Measurements from ENCODE around the gene FAAP20.

The FAAP20 gene, protein sequence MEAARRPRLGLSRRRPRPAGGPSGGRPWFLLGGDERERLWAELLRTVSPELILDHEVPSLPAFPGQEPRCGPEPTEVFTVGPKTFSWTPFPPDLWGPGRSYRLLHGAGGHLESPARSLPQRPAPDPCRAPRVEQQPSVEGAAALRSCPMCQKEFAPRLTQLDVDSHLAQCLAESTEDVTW
- long read RNA-seq, donor 1, transcript FAAP20-202 (4 exons, 729 nt): major isoform, 35 of 42 reads
- long read RNA-seq, donor 1, partial matches to known transcripts: 0 of 42 reads
- long read RNA-seq, donor 1, other reads (novel, unspliced or antisense): 0 of 42 reads
- long read RNA-seq, donor 2, transcript FAAP20-202 (4 exons, 729 nt): major isoform, 28 of 38 reads
- long read RNA-seq, donor 2, partial matches to known transcripts: 0 of 38 reads
- long read RNA-seq, donor 2, other reads (novel, unspliced or antisense): 0 of 38 reads
- long read RNA-seq, donor 3, transcript FAAP20-202 (4 exons, 729 nt): major isoform, 8 of 14 reads
- long read RNA-seq, donor 3, partial matches to known transcripts: 0 of 14 reads
- long read RNA-seq, donor 3, other reads (novel, unspliced or antisense): 0 of 14 reads
- long read RNA-seq, donor 4, transcript FAAP20-202 (4 exons, 729 nt): major isoform, 17 of 39 reads
- long read RNA-seq, donor 4, partial matches to known transcripts: 12 of 39 reads
- long read RNA-seq, donor 4, other reads (novel, unspliced or antisense): 0 of 39 reads
- long read RNA-seq, donor 5, transcript FAAP20-202 (4 exons, 729 nt): major isoform, 32 of 46 reads
- long read RNA-seq, donor 5, partial matches to known transcripts: 5 of 46 reads
- long read RNA-seq, donor 5, other reads (novel, unspliced or antisense): 0 of 46 reads
- long read RNA-seq, donor 6, full-length matches to known transcripts: 64 of 71 reads
- long read RNA-seq, donor 6, partial matches to known transcripts: 7 of 71 reads
- long read RNA-seq, donor 6, other reads (novel, unspliced or antisense): 0 of 71 reads
- long read RNA-seq, donor 7, full-length matches to known transcripts: 64 of 73 reads
- long read RNA-seq, donor 7, partial matches to known transcripts: 9 of 73 reads
- long read RNA-seq, donor 7, other reads (novel, unspliced or antisense): 0 of 73 reads
- long read RNA-seq, donor 8, full-length matches to known transcripts: 27 of 27 reads
- long read RNA-seq, donor 8, partial matches to known transcripts: 0 of 27 reads
- long read RNA-seq, donor 8, other reads (novel, unspliced or antisense): 0 of 27 reads

- DNase-seq: no peak
Measured at GRCh38 chr1:2194319-2194897, at the start of gene FAAP20. TSS of gene FAAP20 (minus strand) at chr1:2194772. CDS start at chr1:2194749, 23 bp downstream.

DNA sequence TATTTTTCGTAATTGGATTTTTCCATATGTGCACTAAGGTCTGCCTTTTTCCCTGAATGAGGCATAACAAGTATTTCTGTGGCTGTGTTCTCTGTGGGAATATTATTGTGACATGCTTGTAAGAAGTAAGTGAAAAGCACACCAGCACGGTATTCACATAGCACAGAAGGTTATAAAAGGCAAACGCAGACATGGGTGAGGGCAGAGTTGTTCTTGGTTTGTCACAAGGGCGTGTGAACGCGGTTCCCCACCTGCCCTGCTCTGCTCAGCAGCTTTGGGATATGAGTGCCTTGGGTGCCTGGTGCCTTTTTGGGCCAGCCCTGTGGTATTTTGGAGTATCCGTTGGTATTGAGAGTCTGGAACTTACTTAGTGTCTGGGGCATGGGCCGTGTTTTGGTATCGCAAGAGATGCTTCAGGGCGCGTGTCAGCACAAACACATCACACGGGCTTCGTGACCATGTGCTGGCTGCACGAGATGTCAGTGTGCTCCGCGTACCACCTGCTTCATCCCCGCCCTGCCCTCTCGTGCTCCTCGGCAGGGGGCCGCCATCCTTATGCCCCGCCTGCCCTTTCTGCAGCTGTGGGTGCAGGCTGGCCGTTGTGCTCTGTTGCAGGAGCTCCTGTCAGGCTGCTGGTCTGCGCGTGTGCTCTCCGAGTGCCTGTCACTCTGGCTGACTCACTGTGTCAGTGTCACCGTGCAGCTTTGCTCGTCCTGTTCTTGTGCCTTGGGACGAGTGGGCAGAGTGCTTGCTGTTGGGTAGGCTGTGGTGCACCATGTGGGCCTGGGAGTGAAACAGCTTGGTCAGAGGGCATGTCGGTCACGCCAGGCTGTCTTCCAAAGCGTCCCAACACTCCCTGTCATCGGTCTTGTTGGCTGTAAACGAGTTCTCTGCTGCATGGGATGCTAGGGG is 48.5 kb upstream of the FAAP20 start:
- DNase-seq: no peak

DNA sequence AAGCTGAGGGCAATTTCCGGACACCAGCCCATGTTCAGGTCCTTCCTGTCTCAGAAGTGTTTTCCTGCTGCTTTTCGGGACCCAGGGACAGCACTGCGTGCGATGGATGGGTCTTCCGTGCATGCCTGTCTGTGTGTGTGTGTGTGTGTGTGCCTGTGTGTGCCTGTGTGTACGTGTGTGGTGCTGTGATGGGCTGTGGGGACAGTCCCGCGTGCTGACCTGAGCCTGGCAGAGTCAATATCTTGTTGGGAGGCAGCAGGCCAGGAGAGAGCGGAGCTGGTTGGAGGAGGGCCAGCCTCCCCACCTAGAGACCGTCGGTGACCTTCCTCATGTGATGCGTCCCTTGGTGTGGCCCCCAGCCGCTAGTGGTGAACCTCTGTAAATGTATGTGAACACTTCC is 47.2 kb upstream of the FAAP20 start:
- no peak for DNase-seq

DNA sequence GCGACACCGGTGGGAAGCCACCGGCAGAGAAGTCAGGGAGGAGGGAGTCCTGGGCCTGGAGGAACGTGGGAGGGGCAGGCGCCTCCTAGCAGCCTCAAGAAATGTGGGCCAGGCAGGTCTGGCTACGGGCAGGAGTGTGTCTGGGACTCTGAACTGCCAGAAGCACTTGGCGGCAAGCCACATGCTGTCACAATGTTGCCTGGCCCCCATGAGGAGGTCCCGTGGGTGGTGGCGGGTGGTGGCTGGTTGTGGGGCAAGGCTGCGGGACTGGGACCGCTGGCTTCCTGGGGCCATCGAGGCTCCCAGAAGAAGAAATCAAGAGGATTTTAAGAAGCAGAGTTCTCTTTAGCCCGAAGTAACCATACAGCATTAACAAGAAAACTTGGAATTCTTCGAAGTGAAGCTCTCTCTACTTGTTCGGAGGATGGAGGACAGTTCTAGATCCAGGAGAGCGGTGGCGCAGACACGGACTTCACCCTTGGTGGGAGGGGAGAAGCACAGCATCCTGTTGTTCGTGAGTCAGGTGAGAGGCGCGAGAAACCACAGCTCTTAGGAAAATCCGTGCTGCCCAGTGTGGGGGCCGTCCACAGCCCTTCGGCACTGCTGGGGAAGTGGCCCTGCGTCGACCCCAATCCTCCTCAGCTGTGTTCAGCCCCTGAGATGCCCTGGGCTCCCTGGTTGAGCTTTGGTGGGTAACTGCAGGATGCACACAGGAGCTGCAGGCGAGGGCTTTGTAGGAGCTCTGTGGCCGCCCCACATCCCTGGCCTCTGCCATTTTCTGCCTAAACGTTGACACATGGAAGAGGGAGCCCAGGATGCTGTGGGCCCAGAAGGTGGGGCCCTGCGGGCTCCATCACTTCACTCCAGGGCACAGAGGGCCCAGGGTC is 45.9 kb upstream of the FAAP20 start:
- DNase-seq: no peak

DNA sequence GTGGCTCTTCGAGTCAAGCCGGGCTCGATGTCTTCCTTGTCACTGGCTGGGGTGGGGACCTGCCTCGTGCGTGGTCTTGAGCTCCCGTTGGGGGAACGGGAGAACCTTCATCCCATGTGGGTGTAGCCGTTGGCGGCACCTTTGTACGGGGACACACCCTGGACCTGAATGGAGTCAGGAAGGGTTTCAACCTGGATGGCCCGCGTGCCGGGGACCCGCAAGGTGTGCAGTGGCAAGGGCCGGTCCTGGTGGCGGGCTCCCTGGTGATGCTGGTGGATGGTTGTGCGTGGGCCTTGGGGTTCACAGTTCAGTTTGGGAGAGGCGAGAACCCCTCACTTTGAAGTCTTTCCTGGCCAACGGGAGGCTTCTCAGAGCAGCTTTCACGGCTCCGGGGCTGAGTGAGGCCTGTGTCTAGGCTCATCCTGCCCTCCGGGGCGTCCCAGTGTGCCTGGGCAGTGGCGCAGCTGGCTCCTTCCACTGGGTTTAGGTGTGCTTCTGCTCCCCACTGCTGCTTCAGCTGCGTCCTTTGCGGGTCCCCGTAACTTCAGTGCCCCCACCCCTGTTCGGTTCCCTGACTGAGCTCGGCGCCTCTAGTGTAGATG is 44.9 kb upstream of the FAAP20 start:
- no peak for DNase-seq

DNA sequence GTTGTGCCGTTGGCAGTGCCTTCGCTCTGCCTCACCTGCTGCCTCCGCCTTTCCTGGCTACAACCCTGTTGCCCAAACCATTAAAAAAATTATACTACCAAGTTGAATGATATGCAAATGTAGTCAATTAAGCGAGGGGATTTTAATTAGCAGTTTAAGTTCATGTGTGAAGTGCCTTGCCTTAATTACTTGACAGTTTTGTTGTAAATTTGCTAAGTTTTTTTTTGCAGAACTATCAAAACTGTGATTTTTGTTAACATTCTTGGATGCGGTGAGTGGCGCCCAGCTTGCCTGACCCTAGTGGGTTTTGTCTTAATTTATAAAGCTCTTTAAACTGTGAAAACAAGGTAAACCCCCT is 44.4 kb upstream of the FAAP20 start:
- DNase-seq: no peak

DNA sequence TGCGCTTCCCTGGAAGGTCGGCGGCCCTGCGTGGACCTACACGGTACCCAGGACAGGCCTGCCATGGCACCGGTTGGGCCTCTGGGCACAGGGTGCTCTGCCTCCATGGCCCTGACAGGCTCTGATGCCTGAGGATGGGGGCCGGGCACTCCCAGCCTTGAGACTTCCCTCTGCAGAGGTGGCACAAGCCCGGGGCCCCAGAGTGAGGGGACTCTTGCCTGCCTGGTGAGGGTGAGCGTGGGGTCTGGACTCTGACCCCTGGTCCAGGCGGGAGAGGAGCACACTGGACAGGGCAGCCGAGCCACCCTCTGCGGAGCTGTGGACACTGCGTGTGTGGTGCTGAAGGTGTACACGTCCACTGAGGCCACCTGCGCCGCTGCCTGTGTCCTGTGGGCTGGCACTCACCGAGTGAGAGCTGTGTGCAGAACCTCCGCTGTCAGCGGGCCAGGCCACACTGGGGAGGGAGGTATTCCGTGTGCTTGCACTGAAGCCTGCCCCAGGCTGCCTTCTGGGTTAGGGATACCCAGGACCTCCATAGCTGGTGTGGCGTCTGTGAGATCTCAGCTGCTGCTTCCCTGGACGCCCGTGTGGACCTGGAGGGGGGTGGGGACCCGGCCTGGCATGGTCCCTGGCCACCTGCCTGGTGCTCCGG is 43.9 kb upstream of the FAAP20 start:
- no peak for DNase-seq

DNA sequence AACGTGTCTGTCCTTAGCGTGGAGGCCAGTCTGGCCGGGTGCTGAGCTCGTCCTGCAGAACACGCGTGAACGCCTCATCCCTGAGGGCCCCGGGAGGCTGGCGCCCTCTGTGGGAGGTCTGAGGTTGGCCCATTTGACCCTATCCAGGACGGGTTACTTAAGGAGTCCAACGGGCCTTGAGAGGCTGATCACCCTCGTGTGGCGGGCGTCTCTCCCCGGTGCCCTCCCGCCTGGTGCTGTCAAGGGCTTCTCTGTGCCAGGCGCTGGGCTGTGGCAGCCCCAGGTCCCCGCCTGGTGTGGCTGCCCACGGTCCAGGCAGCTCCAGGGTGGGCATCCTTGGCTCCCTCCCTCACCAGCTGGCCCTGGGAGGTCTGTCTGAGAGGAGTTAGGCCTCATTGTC is 43.2 kb upstream of the FAAP20 start:
- DNase-seq: no peak

DNA sequence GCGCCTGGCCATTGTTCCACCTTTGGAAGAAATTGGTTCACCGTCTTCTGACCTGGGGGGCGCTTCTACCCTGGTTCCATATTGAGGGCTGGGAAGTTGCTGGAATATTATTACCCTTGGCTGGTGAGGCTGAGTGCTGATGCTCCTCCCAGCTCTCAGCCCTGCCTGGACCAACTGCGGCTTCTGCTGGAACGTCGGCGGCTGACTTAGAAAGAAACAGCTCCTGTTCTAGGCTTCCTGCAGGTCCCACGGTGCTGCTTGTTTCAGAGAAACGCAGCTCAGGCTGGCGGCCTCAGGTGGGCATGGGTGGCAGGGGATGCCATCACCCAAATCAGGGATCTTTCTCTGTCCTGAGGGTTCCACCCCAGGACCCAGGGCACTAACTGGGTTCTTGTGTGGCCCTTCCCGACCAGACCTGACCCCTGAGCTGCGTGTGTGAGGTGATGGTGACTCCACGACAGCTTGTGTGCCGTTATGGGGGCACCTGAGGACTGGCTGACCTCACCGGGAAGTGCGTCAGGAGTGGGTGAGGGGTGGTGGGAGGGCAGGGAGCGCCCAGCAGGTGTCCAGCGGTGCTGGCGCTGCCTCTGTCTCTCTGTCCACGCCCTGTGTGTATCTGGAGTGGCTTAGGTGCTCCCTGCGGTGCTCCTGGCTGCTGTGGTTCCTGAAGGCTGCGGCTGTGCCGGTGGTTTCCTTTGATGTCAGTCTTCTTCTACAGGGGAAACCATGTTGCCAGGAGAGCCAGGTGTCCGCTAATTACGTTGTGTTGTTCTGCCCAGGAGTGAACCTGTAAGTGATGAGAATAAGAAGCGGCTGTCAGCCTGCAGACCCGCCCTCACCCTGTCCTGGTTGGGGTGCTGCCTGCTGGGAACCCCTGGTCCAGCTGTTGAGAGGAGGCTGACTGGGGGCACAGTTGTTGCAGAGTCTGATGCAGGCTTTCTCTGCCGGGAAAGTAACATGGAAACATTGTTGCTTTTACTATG is 42.4 kb upstream of the FAAP20 start:
- DNase-seq: no peak

GRCh38 chr1:2235300-2235998 is 40.9 kb upstream of the FAAP20 start:
- DNase-seq: no peak

- DNase-seq: no peak
Measured at GRCh38 chr1:2234762-2235113, 40.2 kb upstream of the FAAP20 start.

DNA sequence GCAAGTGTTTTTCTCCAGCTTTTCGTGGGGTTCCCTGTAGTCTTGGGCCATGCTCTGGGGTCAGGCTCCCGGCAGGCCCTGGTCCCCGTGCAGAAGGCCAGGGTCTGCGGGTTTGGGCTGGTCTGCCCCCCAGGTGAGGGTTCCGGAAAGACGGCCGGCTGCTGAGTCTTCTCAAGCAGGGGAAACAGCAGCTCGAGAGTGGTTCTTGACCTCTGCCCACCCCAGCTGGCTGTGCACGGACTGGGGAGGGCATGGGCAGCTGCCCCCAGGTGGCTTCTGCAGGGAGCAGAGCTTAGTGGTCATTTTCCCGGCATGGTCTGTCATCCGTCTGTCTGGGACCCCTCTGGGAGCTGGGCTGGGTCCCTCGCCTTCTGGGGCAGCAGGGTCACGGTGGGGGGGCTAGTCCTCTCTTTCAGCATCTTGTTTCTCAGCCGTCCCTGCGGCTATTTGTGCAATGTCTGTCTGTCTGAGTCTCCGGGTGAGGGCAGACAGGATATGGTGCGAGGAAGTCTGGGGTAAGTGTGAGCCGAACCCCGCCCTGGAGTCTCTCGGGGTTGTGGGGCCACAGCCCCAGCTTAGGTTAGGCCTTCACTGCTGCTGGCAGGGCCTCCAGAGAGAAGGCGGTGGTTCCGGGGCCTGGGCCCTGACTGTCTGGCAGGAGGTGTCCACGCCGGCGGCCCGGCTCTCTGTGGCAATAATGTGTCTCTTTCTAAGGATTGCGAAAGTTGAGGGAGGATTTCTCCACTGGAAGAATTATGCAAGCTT is 39.6 kb upstream of the FAAP20 start:
- no peak for DNase-seq

DNA sequence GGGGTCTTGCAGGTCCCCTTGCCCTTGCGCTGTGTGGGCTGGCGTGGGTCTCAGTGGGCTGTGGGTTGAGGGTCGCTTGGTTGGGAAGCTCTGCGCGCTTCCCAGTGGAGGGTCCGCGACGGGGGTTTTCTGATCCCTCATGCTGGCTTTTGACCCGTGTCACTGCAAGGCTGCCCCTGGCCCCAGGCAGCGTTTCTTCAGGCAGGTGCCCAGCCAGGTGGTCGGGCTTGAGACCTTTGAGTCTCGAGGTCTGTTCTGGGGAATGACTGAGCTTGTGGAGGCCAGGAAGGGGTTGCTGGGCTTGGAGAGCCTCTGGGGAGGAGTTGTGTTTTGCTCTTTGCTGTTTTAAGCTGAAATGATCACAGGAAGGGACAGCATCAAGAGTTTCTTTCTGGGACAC is 38.9 kb upstream of the FAAP20 start:
- no peak for DNase-seq

DNA sequence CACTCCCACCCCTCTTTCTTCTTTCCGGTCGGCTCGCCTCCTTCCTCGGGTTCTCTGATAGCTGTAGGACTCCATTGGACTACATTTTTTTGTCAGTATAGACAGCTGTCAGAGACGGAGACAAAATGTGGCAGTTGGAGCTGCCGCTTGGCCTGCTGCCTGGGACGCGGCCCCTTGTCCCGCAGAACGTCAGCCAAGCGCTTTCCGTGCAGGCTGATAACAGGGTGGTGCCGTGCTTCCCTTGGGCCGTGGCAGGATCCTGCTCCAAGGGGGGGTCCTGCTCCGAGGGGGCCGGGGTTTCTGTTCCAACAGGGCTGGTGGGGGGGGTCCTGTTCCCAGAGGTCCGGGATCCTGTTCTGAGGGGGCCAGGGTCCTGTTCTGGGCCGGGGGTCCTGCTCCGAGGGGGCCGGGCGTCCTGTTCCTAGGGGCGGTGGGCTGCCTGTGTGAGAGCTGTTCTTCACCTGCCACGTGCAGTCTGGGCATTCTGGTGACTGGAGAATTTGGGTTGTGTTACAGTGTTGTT is 38.4 kb upstream of the FAAP20 start:
- no peak for DNase-seq

DNA sequence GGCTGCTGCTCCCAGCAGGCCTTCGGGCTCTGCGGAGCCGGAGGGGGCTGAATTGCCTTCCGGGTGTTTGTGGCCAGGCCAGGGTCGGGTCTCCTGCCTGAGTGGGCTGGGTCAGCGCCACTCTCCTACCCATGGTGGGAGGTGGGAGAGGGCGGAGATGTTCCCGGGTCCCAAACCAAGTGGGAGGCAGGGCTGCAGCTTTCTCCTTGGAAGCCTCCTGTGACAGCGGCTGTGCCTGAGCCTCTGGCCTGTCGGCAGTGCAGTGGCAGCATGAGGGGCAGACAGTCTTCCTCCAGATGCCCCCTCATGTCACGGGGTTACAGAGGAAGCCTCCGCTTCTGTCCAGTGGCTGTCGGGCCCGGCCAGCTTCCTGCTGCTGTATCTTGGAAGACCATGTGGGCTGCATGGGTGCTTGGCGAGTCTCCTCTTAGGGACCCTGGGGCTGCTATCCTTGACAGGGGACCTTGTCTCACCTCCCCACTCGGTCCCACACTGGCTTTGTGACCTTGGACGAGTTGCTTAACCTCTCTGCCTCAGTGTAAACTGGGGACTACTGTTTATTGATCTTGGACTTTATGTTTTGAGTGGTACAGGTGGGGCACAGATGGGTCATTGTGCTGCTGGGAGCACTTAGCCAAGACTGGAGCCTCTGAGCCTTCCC is 37.8 kb upstream of the FAAP20 start:
- DNase-seq: no peak

Measured in right kidney (tissue), 9 donors.